ENCODE measurements around the gene PRAMEF20. TPM values are rescaled to one million over a fixed set of nuclear protein-coding genes. Genes with fewer than 3 reads are reported as not detected.
"Not testable (repeated sequence)": the region's sequence is repeated elsewhere in the genome, so short reads cannot be mapped to it uniquely, and the experiment has no call there.

PRAMEF20 gene
- not detected for total RNA-seq

DNA sequence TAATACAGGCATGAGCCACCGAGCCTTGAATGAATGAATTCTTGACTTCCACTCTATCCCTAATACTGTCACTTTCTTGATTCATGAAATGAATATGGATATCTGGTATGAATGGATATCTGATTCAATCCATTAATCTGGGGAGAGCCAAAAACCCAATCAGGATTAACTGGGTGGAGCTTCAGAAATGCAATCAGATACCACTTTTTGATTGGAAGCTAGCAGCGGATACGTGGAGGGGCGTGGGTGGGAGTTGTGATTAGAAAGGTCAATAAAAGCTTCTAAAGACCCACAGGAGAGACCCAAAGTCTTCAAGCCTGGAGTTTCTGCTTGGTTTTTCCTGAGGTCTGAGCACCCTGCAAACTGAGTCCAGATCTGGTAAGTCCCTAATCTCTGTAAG, at the start of gene PRAMEF20:
Gene PRAMEF20, plus strand, starts transcription at position 301 of the 400 bp plus-strand sequence. CDS start 5,905 bp downstream, outside the sequence.
- H3K27ac ChIP-seq; H3K4me3 ChIP-seq; H3K4me1 ChIP-seq; intact Hi-C loops (cut with DNase I); H3K9ac ChIP-seq (ENCODE audit: low read depth in 2 of 2, low read length in 2 of 2); DNase-seq; H3K27me3 ChIP-seq; H3K36me3 ChIP-seq; H3K9me3 ChIP-seq: not testable (repeated sequence)

DNA sequence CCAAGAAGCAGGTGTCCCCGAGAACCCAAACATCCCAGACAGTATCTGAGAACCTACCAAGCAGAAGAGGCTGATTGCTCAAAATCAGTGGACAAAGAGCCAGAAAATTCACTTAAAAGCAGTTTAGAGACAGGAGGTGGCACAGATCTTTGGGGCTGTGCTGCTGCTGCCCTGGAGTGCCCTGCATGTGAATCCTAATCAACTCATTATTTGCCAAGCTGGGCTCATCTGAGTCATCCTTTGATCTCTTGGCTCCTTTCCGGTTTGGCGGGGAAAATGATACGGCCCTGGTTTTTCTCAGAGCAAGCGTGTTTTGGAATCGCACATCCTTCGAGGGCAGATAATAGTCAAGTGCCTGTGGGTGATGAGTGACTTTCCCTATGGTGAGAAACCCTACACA, 47.9 kb upstream of the PRAMEF20 start:
- H3K36me3 ChIP-seq; H3K4me1 ChIP-seq; DNase-seq; H3K27ac ChIP-seq; intact Hi-C loops (cut with DNase I); H3K27me3 ChIP-seq; H3K4me3 ChIP-seq; H3K9me3 ChIP-seq; H3K9ac ChIP-seq (ENCODE audit: low read depth in 2 of 2, low read length in 2 of 2): not testable (repeated sequence)

DNA sequence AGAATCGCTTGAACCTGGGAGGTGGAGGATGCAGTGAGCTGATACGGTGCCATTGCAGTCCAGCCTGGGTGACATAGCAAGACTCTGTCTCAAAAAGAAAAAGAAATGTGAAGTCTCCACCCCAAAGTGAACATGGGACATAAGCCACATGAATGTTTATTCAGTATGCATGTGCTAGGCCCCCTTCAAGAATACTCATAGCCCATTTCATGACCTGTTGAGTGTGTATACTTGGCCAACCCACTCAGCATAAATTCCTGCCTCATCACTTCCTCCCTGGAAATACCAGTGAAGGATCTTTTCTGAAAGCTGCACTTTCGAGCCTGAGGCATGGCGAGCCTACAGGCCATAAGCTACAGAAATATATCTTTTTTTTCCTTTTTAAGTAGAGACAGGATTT, 45.3 kb upstream of the PRAMEF20 start:
- H3K9me3 ChIP-seq; H3K27ac ChIP-seq; H3K9ac ChIP-seq (ENCODE audit: low read depth in 2 of 2, low read length in 2 of 2); H3K27me3 ChIP-seq; H3K4me1 ChIP-seq; DNase-seq; intact Hi-C loops (cut with DNase I); H3K36me3 ChIP-seq; H3K4me3 ChIP-seq: not testable (repeated sequence)

DNA sequence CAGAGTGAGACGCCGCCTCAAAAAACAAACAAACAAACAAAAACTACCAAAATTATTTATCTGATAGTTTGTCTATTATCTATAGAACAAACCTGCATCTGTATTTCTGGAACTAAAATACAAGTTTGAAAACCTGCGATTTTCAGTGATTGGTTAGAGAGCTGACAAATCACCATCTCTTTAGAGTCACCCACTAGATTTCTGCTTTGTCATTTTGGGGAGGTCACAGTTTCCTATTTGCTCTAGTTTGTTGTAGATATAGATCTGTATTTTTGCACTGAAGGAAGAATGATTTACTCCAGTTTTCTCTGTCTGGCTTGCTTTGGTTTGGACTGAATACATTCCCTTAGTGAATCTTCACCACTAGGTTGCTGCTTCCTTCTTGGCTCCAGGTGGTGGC, 43.7 kb upstream of the PRAMEF20 start:
- intact Hi-C loops (cut with DNase I); H3K27me3 ChIP-seq; H3K36me3 ChIP-seq; H3K9ac ChIP-seq (ENCODE audit: low read depth in 2 of 2, low read length in 2 of 2); H3K9me3 ChIP-seq; H3K4me3 ChIP-seq; H3K4me1 ChIP-seq; H3K27ac ChIP-seq; DNase-seq: not testable (repeated sequence)

- H3K4me1 ChIP-seq; H3K9ac ChIP-seq (ENCODE audit: low read depth in 2 of 2, low read length in 2 of 2); H3K27me3 ChIP-seq; H3K36me3 ChIP-seq; H3K27ac ChIP-seq; intact Hi-C loops (cut with DNase I); H3K9me3 ChIP-seq; H3K4me3 ChIP-seq: not testable (repeated sequence)
- peak; percentile 24 for DNase-seq
Measured at GRCh38 chr1:13368544-13368943, 41.7 kb upstream of the PRAMEF20 start.

GRCh38 chr1:13378983-13379382, 31.3 kb upstream of the PRAMEF20 start:
- DNase-seq; H3K4me3 ChIP-seq; H3K9ac ChIP-seq (ENCODE audit: low read depth in 2 of 2, low read length in 2 of 2); H3K27ac ChIP-seq; H3K4me1 ChIP-seq; intact Hi-C loops (cut with DNase I); H3K9me3 ChIP-seq; H3K36me3 ChIP-seq; H3K27me3 ChIP-seq: not testable (repeated sequence)

GRCh38 chr1:13380380-13380779, 29.9 kb upstream of the PRAMEF20 start:
- H3K4me3 ChIP-seq; H3K36me3 ChIP-seq; H3K27me3 ChIP-seq; H3K9ac ChIP-seq (ENCODE audit: low read depth in 2 of 2, low read length in 2 of 2); H3K9me3 ChIP-seq; H3K4me1 ChIP-seq; DNase-seq; intact Hi-C loops (cut with DNase I); H3K27ac ChIP-seq: not testable (repeated sequence)

- DNase-seq; intact Hi-C loops (cut with DNase I); H3K36me3 ChIP-seq; H3K4me3 ChIP-seq; H3K9me3 ChIP-seq; H3K9ac ChIP-seq (ENCODE audit: low read depth in 2 of 2, low read length in 2 of 2); H3K27ac ChIP-seq; H3K4me1 ChIP-seq; H3K27me3 ChIP-seq: not testable (repeated sequence)
Measured at GRCh38 chr1:13389332-13389731, 20.9 kb upstream of the PRAMEF20 start, which contains the start of gene PRAMEF17. PRAMEF17 (plus strand) TSS chr1:13389632; CDS start chr1:13389658, 26 bp downstream.

DNA sequence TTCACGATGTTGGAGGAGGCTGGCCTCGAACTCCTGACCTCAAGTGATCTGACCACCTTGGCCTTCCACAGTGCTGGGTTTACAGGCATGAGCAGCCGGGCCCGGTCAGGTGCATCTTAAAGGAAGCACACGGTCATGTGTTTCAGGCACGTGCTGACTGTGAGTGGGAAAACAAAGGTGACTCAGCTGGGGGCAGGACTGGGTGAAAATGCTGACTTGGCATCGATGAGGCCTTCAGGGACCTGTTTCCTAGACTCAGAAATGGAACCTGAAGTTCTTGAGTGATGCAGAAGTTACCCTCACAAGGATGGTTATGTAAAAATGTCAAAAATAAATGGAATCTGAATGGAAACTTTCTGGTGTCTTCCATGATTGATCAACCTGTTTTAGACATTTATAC, 17.2 kb upstream of the PRAMEF20 start:
- DNase-seq; H3K4me1 ChIP-seq; H3K9ac ChIP-seq (ENCODE audit: low read depth in 2 of 2, low read length in 2 of 2); H3K27ac ChIP-seq; H3K36me3 ChIP-seq; H3K4me3 ChIP-seq; H3K27me3 ChIP-seq; H3K9me3 ChIP-seq; intact Hi-C loops (cut with DNase I): not testable (repeated sequence)

GRCh38 chr1:13394761-13395160, 15.5 kb upstream of the PRAMEF20 start:
- H3K27ac ChIP-seq; H3K27me3 ChIP-seq; DNase-seq; H3K9ac ChIP-seq (ENCODE audit: low read depth in 2 of 2, low read length in 2 of 2); H3K4me3 ChIP-seq; H3K9me3 ChIP-seq; H3K4me1 ChIP-seq; H3K36me3 ChIP-seq; intact Hi-C loops (cut with DNase I): not testable (repeated sequence)

- H3K27me3 ChIP-seq; H3K27ac ChIP-seq; H3K4me1 ChIP-seq; DNase-seq; intact Hi-C loops (cut with DNase I); H3K9ac ChIP-seq (ENCODE audit: low read depth in 2 of 2, low read length in 2 of 2); H3K36me3 ChIP-seq; H3K4me3 ChIP-seq; H3K9me3 ChIP-seq: not testable (repeated sequence)
Measured at GRCh38 chr1:13395311-13395710, 14.9 kb upstream of the PRAMEF20 start.
